Caco-2 (cell line): ENCODE results near the gene TRIM46. TPM values are rescaled to one million over a fixed set of nuclear protein-coding genes. Genes with fewer than 3 reads are reported as not detected.
A peak's percentile ranks its signal among the peaks of the same experiment; 100 is the strongest.

Experiments
- BruUV-seq: library from RNA; stranded (reverse); fragments of 400-500 nt; replicated peaks from 2 replicates; lab custom pipeline; 2021; lab: Mats Ljungman, UMichigan
- CTCF ChIA-PET: fragments of 300-600 bp; sonication (Branson Sonifier 250); formaldehyde crosslinking; loops from one replicate; lab custom pipeline; 2022; ENCODE audit warnings: antibody characterized with exemption; lab: Charles Lee
- POLR2A ChIA-PET: fragments of 300-600 bp; sonication (Branson Sonifier 250); formaldehyde crosslinking; loops from one replicate; lab custom pipeline; 2022; ENCODE audit warnings: antibody characterized with exemption; lab: Charles Lee
- DNase-seq, 2 experiments: peaks; one replicate each; pipeline versions ENCODE4 v3.0.0 to v3.0.0-alpha.2; 2020 to 2022
- H3K27me3 ChIP-seq: replicated peaks from 2 replicates; pipeline ENCODE4 v1.6.0; 2011; ENCODE audit warnings: low read length; ENCODE audit not compliant: control insufficient read depth, insufficient read depth
- H3K36me3 ChIP-seq: 2 replicates; pipeline ENCODE4 v1.5.1; 2011; ENCODE audit warnings: low read length; ENCODE audit not compliant: control insufficient read depth, insufficient read depth
- H3K4me1 ChIP-seq: fragments of 250-450 bp; sonication (Bioruptor Pico); 2 replicates; pipeline ENCODE4 v1.5.1; 2020; ENCODE audit warnings: mild to moderate bottlenecking
- H3K4me3 ChIP-seq: 2 replicates; pipeline ENCODE4 v1.5.1; 2011; ENCODE audit warnings: low read depth, mild to moderate bottlenecking, control low read depth, low read length
- H3K9me3 ChIP-seq: fragments of 250-450 bp; sonication (Bioruptor Pico); 2 replicates; pipeline ENCODE4 v1.5.1; 2020; ENCODE audit warnings: mild to moderate bottlenecking, moderate library complexity
- H3K27ac Mint-ChIP-seq: one replicate; pipeline ENCODE4 v1.8.0; 2022; ENCODE audit warnings: mixed read lengths; ENCODE audit not compliant: unreplicated experiment
- H3K27me3 Mint-ChIP-seq: one replicate; pipeline ENCODE4 v1.8.0; 2022; ENCODE audit warnings: mixed read lengths; ENCODE audit not compliant: insufficient read depth, unreplicated experiment
- H3K36me3 Mint-ChIP-seq: one replicate; pipeline ENCODE4 v1.8.0; 2022; ENCODE audit warnings: mild to moderate bottlenecking, mixed read lengths; ENCODE audit not compliant: insufficient read depth, unreplicated experiment
- H3K4me1 Mint-ChIP-seq: one replicate; pipeline ENCODE4 v1.8.0; 2022; ENCODE audit warnings: low read depth, mixed read lengths; ENCODE audit not compliant: unreplicated experiment
- H3K4me3 Mint-ChIP-seq: one replicate; pipeline ENCODE4 v1.8.0; 2022; ENCODE audit warnings: mild to moderate bottlenecking, moderate library complexity, mixed read lengths; ENCODE audit not compliant: unreplicated experiment
- H3K9me3 Mint-ChIP-seq: one replicate; pipeline ENCODE4 v1.8.0; 2022; ENCODE audit warnings: mixed read lengths; ENCODE audit not compliant: unreplicated experiment
- CTCF ChIP-seq, 2 experiments: fragments of 200-600 bp in 1 of 2; IDR thresholded peaks; 1 replicate in 1 of 2; 2 replicates in 1 of 2; pipeline versions ENCODE4 v1.5.1 to v1.8.0; 2011 to 2022; ENCODE audit warnings: antibody characterized with exemption in 1 of 2, control low read depth in 1 of 2, inconsistent platforms in 1 of 2, low read depth in 1 of 2, low read length in 1 of 2, mild to moderate bottlenecking in 1 of 2, moderate library complexity in 1 of 2; ENCODE audit not compliant: insufficient read depth in 1 of 2, severe bottlenecking in 1 of 2, unreplicated experiment in 1 of 2
- intact Hi-C: fragments of 100-400 bp; cut with micrococcal nuclease; formaldehyde crosslinking; loops from one replicate; pipeline ENCODE4 v1.10.0; 2022; ENCODE audit not compliant: unreplicated experiment
- total RNA-seq: library from RNA; stranded (reverse); gene quantifications from 2 replicates; pipeline ENCODE4 v1.2.3, GENCODE V29; 2022

Gene TRIM46
- total RNA-seq, 1 experiment from 2014 or later, result 0.11 TPM

DNA sequence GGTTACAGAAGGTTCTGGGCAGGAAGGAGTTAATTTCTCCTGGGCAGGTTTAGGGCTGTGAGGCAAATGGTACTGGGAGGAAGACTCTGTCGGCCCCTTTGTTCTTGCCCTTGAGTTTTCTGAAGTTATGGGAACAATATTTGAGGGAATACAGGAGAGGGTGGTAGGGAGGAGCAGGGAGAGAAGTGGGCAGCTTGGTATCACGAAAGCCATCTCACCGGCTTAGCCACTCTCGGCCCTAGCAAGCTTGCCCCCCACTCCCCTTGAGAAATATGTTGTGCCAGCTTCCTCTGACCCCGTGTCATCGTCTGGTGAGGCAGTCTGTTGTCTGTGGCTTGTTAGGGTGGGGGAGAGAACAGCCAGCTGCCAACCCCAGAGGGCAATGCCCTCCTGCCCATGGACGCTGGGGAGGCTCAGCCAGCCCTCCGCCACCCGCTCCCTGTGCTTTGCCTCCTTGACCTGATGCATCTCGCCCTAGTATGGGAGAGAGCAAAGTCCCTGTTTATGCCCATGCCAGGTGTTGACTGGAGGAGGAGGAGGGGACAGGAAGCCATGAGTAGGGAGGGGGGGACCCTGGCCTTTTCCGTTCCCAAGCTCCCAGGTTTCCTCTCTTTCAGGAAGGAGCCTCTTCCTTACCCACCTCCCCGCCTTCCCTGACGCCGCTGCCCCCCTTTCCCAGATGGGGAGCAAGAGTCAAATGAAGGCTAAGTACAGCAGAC, 44.7 kb upstream of the TRIM46 start:
- Mint-ChIP-seq H3K27ac (peak overlapping the region; percentile 80), H3K9me3 (no peaks in the 10 kb centered on the region), H3K27me3 (no peaks in the 10 kb centered on the region), H3K4me1 (peaks cover 52% of the 10 kb centered on the region), H3K4me3 (peak overlapping the region; percentile 89), H3K36me3 (peaks cover 57% of the 10 kb centered on the region)
- Histone ChIP-seq H3K4me1 (peaks cover 49% of the 10 kb centered on the region), H3K9me3 (no peaks in the 10 kb centered on the region), H3K27me3 (no peaks in the 10 kb centered on the region), H3K4me3 (peak overlapping the region; percentile 68), H3K36me3 (peaks cover 9% of the 10 kb centered on the region)
- CTCF ChIA-PET, result interaction anchor here (0.7 to 3.7 kb wide), 4 partner anchors 37 to 65 kb away, joined by 3 to 16 read pairs (median 10); partner anchors contain the start of gene KRTCAP2
- TF ChIP-seq CTCF (IDR thresholded peaks at IDR 0.05; ENCODE audit: insufficient read depth in 1 of 2, low read depth in 1 of 2, low read length in 1 of 2, severe bottlenecking in 1 of 2, unreplicated experiment in 1 of 2), result no peak
- POLR2A ChIA-PET, result interaction anchor here (1.2 kb wide), 1 partner anchor 9 kb away, joined by 3 read pairs; no protein-coding TSS in a partner anchor
- BruUV-seq, result TSS peak; percentile 61
- intact Hi-C loops, result loop anchor here (5.0 kb wide), 1 partner anchor 127 kb away; the partner anchor contains the start of gene ZBTB7B
- DNase-seq, result peak; percentile 35 to 54

DNA sequence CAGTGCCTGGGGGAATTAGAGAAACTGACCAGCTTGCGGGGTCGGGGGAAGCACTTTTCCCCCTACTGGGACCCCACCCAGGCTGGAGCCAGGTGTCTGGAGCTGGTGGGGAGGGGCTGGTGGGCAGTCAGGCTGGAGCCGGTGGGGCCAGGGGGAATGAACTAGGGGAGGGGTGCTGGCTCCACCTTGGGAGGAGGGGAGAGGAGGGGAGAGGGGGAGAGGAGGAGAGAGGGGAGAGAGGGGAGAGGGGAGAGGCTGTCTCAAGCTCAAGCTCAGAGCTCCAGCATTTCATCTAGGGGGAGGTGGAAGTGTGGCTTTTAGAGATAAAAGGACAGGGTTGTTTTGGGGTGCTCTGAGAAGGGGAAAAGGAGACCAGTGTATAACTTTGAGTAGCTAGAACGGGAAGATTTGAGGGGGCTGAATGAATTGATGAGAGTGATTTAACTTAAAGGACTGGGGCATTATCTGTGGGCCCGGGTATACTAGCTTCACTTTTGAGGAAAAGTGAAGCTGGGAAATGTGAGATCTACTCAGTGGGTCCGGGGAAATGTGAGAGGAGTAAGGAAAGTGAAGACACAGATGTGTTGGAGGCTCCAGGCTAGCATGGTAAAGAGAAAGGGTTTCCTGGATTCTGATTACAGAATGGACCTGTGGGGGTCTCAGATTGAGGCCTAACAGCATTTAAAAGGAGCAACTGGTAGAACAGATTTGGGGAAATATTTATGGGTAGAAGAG, 43.2 kb upstream of the TRIM46 start:
- peaks cover 37% of the 10 kb centered on the region for H3K4me1 Mint-ChIP-seq
- DNase-seq, result no peak
- Histone ChIP-seq H3K27me3 (no peaks in the 10 kb centered on the region), H3K4me3 (peak overlapping the region; percentile 68), H3K4me1 (peaks cover 43% of the 10 kb centered on the region), H3K36me3 (peaks cover 14% of the 10 kb centered on the region), H3K9me3 (no peaks in the 10 kb centered on the region)
- H3K4me3 Mint-ChIP-seq, result peak overlapping the region; percentile 89
- intact Hi-C loops, result no loop called here
- H3K27me3 Mint-ChIP-seq, result no peaks in the 10 kb centered on the region
- TF ChIP-seq CTCF (IDR thresholded peaks at IDR 0.05; ENCODE audit: insufficient read depth in 1 of 2, low read depth in 1 of 2, low read length in 1 of 2, severe bottlenecking in 1 of 2, unreplicated experiment in 1 of 2), result no peak
- no TSS peak for BruUV-seq
- H3K27ac Mint-ChIP-seq, result peak overlapping the region; percentile 80
- H3K9me3 Mint-ChIP-seq, result no peaks in the 10 kb centered on the region
- peaks cover 68% of the 10 kb centered on the region for H3K36me3 Mint-ChIP-seq
- ChIA-PET CTCF (interaction anchor here (1.9 to 3.7 kb wide), 3 partner anchors 37 to 42 kb away, joined by 10 to 16 read pairs (median 11); partner anchors contain the start of gene KRTCAP2), POLR2A (interaction anchor here (0.6 to 1.2 kb wide), 4 partner anchors 10 to 45 kb away, joined by 3 to 4 read pairs (median 3); partner anchors contain the start of gene KRTCAP2)

DNA sequence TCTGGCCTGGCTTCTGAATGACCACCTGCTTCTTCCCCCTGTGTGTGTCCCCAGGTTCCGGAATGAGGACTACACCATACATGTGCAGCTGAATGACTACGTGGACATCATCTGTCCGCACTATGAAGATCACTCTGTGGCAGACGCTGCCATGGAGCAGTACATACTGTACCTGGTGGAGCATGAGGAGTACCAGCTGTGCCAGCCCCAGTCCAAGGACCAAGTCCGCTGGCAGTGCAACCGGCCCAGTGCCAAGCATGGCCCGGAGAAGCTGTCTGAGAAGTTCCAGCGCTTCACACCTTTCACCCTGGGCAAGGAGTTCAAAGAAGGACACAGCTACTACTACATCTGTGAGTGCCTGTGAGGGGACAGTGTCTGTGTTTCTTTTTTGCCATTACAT, 42.4 kb upstream of the TRIM46 start:
- Mint-ChIP-seq H3K27ac (peak overlapping the region; percentile 67), H3K27me3 (no peaks in the 10 kb centered on the region), H3K4me1 (peaks cover 32% of the 10 kb centered on the region), H3K9me3 (no peaks in the 10 kb centered on the region), H3K4me3 (no peak overlapping the region), H3K36me3 (peaks cover 66% of the 10 kb centered on the region)
- H3K9me3 ChIP-seq, result no peaks in the 10 kb centered on the region
- intact Hi-C loops, result no loop called here
- TF ChIP-seq CTCF (IDR thresholded peaks at IDR 0.05; ENCODE audit: insufficient read depth in 1 of 2, low read depth in 1 of 2, low read length in 1 of 2, severe bottlenecking in 1 of 2, unreplicated experiment in 1 of 2), result no peak
- CTCF ChIA-PET, result no interaction called here
- no peak overlapping the region for H3K4me3 ChIP-seq
- no TSS peak for BruUV-seq
- H3K4me1 ChIP-seq, result peaks cover 34% of the 10 kb centered on the region
- peaks cover 14% of the 10 kb centered on the region for H3K36me3 ChIP-seq
- POLR2A ChIA-PET, result no interaction called here
- DNase-seq, result no peak
- no peaks in the 10 kb centered on the region for H3K27me3 ChIP-seq
